Measurements from ENCODE around the gene EPN1. TPM values are rescaled to one million over a fixed set of nuclear protein-coding genes. Genes with fewer than 3 reads are reported as not detected.

Gene EPN1
- total and polyA plus RNA-seq, 2 of the 13 experiments (the other 11 are each of a cell fraction or from before 2014, with no cell fraction given), result 28.9 to 31.7 TPM

GRCh38 chr19:55654868-55655647, 20.0 kb upstream of the EPN1 start, which contains the start of gene U2AF2 (continued):
- TF ChIP-seq ZBTB40 (IDR thresholded peaks at IDR 0.05) (peak; percentile 54), ZBTB40 (CRISPR knock-in tag; IDR thresholded peaks at IDR 0.05) (no peak), RELA (CRISPR knock-in tag; IDR thresholded peaks at IDR 0.05) (no peak), KLF6 (CRISPR knock-in tag; IDR thresholded peaks at IDR 0.05) (0 out of 2 replicates have a peak, but pooled peaks have one; percentile 10), E2F5 (CRISPR knock-in tag; conservative IDR thresholded peaks at IDR 0.05) (no peak; the same call in 1 of the 2 replicates), SSRP1 (CRISPR knock-in tag; IDR thresholded peaks at IDR 0.05) (no peak), ZNF850 (CRISPR knock-in tag; conservative IDR thresholded peaks at IDR 0.05) (no peak), ZNF775 (CRISPR knock-in tag; IDR thresholded peaks at IDR 0.05; ENCODE audit: borderline replicate concordance) (no peak), SMC3 (IDR thresholded peaks at IDR 0.05; ENCODE audit: low read length) (no peak), DBP (CRISPR knock-in tag; IDR thresholded peaks at IDR 0.05; ENCODE audit: not compliant biosample characterization) (peak; percentile 10), NCOA5 (CRISPR knock-in tag; IDR thresholded peaks at IDR 0.05) (no peak), ZNF280D (CRISPR knock-in tag; IDR thresholded peaks at IDR 0.05) (no peak), SIX1 (CRISPR knock-in tag; IDR thresholded peaks at IDR 0.05; ENCODE audit: borderline replicate concordance) (no peak), FLYWCH1 (CRISPR knock-in tag; IDR thresholded peaks at IDR 0.05) (no peak), ATF3 (CRISPR knock-in tag; IDR thresholded peaks at IDR 0.05) (no peak)
